Measurements from ENCODE around the gene ARHGDIA.
A peak's percentile ranks its signal among the peaks of the same experiment; 100 is the strongest.

ARHGDIA gene

DNA sequence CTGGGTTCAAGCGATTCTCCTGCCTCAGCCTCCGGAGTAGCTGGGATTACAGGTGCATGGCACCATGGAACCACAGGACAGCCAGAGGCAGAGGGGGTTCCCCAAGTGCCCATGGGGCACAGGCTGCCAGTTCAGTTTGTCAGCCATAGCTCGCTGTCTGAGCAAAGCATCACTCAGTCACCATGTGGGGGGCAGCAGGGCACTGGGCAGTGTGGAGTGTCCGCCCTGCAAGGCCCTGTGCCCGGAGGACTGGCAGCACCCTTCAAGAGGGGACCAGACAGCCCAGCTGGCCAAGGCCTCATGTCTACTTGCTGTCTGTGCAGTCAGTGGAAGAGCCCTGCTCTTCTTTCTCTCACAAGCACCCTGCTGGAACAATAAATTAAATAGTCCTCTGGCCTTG lies 13.8 kb upstream of the ARHGDIA start:
- H3K27ac ChIP-seq = no peak overlapping the region
- TF ChIP-seq, protein P1, sequence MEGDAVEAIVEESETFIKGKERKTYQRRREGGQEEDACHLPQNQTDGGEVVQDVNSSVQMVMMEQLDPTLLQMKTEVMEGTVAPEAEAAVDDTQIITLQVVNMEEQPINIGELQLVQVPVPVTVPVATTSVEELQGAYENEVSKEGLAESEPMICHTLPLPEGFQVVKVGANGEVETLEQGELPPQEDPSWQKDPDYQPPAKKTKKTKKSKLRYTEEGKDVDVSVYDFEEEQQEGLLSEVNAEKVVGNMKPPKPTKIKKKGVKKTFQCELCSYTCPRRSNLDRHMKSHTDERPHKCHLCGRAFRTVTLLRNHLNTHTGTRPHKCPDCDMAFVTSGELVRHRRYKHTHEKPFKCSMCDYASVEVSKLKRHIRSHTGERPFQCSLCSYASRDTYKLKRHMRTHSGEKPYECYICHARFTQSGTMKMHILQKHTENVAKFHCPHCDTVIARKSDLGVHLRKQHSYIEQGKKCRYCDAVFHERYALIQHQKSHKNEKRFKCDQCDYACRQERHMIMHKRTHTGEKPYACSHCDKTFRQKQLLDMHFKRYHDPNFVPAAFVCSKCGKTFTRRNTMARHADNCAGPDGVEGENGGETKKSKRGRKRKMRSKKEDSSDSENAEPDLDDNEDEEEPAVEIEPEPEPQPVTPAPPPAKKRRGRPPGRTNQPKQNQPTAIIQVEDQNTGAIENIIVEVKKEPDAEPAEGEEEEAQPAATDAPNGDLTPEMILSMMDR (conservative IDR thresholded peaks at IDR 0.05) = no peak
- no peak for TF ChIP-seq ZFX (IDR thresholded peaks at IDR 0.05)

DNA sequence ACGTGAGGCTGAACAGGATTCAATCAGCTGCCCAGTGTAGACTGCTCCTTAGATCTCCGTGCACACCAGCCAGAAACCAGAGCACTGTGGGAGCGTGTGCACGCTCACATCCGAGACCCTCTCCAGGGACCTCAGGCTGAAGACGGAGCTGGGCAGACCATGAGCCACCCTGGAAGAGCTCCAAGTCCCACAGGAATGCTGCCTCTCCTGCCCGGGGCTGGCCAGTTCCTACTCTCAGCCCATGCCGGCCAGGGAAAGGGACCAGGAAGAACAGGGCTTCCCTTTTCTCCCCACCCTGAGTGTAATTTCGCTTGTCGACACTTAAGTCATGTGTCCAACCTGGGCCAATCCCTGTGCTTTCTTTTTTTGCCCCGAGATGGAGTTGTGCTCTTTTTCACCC lies 13.4 kb upstream of the ARHGDIA start:
- TF ChIP-seq, protein P1 (conservative IDR thresholded peaks at IDR 0.05) = no peak
- TF ChIP-seq ZFX (IDR thresholded peaks at IDR 0.05) = no peak
- no peak overlapping the region for H3K27ac ChIP-seq

DNA sequence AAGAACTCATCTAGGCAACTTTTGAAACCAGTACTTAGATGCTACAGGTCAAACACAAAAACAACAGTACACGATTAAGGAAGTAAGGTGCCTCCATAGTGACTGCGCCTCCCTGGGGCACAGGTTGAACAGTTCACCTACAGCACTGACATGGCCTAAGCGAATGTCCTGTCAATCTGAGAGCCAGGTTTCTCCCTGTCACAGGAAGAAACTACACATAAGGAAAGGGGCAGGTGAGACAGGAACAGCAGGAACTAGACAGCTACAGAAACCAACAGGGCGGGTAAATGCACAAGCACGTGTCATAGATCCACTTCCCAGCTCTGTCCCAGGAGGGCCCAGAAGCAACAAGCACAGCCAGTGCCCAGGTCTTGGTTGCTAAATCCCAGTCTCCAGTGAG lies 8.0 kb upstream of the ARHGDIA start:
- no peak overlapping the region for H3K27ac ChIP-seq
- TF ChIP-seq, protein P1 (conservative IDR thresholded peaks at IDR 0.05) = no peak
- TF ChIP-seq ZFX (IDR thresholded peaks at IDR 0.05) = no peak

DNA sequence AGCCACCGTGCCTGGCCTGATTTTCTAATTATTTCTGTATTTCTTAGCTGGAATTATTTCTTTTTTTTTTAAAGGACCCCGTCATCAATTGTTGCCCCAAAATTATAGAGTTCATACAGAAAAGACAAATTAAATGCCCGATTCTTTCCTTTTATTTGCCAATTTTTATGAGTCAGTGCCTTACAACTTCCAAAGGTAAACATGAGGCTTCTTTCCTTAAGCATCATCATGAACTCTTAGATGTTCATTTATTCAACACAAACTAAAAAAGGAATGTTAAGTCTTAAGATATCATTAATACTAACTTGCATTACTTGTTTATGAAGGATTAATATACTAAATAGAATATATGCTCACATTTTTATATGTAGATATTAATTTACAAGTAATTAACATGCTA lies 7.2 kb upstream of the ARHGDIA start:
- no peak overlapping the region for H3K27ac ChIP-seq
- TF ChIP-seq ZFX (IDR thresholded peaks at IDR 0.05) = no peak
- TF ChIP-seq, protein P1 (conservative IDR thresholded peaks at IDR 0.05) = no peak

DNA sequence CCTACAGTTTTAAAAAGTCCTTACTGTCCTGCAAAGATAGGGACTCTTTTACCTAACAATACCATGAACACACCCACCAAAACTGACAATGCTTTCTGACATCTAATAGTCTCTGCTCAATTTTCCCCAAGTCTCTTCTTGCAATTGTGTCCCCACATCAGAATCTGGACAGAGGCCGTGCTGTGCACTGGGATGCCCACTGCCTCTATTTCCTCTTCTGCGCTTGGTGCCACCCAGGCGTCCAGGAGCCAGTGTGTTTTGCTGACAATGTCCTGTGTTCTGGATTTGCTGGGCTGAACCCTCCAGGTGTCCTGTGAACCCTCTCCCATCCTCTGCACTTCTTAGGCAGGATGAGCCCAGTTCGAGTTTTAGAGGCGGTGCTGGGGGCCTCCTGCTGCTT lies 6.4 kb upstream of the ARHGDIA start:
- H3K27ac ChIP-seq = no peak overlapping the region
- TF ChIP-seq, protein P1 (conservative IDR thresholded peaks at IDR 0.05) = no peak
- TF ChIP-seq ZFX (IDR thresholded peaks at IDR 0.05) = no peak

DNA sequence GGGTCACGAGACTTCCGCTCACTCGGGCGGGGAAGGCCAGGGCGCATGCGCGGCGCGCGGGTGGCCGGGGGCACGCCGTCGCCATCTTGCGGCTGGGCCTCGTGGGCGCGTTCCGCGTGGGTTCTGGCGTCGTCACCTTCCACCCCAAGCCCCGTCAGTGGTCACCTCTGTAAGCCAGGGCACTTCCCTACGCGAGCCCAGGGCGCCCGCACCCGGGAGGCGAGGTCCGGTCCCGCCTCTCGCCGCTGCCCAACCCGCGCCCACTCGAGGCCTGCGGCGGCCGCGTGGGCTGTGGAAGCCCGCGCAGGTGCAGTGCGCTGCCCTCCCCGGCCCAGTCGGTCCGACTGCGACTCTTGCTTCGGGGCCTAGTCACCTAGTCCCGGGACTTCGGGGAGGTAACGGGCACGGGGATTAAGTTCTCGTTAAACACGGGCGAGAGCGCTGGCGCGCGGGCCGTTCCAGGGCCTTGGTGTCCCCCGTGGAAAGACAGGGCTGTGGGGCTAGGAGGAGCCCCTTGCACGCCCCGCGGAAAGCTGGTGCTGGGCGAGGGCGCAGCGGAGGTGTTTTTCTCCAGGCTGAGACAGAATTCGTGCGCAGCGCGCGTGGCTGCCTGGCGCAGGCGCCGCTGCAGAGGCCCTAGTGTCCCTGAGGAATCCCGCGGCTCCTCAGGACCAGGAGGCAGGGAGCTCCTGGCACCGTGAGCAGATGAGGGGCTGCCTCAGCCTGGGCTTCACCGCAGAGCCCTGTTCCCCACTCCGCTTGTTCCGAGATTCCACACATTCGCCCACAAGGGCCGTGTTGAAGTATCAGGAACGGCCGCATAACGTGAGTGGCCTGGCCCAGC lies 472 bp upstream of the ARHGDIA start:
- TF ChIP-seq ZFX (IDR thresholded peaks at IDR 0.05) = peak; percentile 96
- TF ChIP-seq, protein P1 (conservative IDR thresholded peaks at IDR 0.05) = no peak
- peak overlapping the region; percentile 100 for H3K27ac ChIP-seq

DNA sequence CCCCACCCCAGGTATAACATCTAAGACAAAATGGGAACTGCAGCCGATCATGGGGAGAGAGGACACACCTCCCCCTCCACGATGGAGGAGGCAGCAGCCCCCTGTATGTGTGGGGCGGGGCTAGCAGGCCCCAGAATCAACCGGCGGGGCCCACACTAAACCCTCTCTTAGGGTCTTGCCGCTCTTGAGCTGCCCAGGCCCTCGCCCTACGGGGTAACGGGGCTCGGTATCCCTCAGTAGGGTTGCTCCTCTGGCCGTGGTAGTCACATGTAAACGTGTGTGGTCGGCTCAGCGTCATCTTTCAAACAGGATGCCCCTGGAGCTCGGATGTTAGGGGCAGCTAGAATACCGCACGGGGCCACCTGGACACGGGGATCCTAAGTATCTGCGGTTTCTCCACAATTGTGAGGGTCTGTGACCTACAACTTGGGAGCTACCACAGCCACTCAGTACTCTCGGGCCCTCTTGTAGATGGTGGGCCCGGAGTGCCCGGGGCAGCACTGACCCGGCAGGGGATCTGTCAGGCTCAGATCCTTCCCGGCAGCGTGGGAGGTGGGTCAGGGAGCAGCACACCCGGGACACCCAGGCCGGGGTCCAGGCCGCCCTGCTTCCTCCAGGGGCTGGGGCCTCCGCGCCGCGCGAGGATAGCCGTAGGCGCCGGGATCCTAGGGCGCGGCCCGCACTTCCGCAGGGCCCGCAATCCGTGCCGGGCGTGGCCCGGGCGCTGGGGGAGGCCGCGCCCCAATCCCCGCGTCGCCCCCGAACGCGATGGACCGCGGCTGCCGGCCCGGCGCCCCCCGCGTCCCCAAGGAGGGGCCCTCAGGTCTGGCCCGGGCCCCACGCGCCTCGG lies 781 bp downstream of the ARHGDIA start:
- H3K27ac ChIP-seq = peak overlapping the region; percentile 100
- TF ChIP-seq ZFX (IDR thresholded peaks at IDR 0.05) = peak; percentile 89
- TF ChIP-seq, protein P1 (conservative IDR thresholded peaks at IDR 0.05) = no peak
